SH-SY5Y (cell line): ENCODE measurements around the gene NR2E1.

Experiments used
- GATA2 ChIP-seq: IDR thresholded peaks from 2 replicates; pipeline ENCODE4 v1.6.1; 2011; ENCODE audit warnings: mild to moderate bottlenecking, low read depth, low read length
- GATA3 ChIP-seq: IDR thresholded peaks from 2 replicates; pipeline ENCODE4 v1.6.1; 2011; ENCODE audit warnings: low read depth, mild to moderate bottlenecking, low read length, moderate library complexity

GRCh38 chr6:108180266-108180665 is 14.4 kb downstream of the NR2E1 start:
- TF ChIP-seq GATA2 (no peak), GATA3 (no peak)
